Activated naive CD8-positive, alpha-beta T cell treated with anti-CD3 and anti-CD28 coated beads for 36 hours (primary cell): Measurements from ENCODE around the gene SLC39A7. TPM values are rescaled to one million over a fixed set of nuclear protein-coding genes. Genes with fewer than 3 reads are reported as not detected.
"Not testable (repeated sequence)": the region's sequence is repeated elsewhere in the genome, so short reads cannot be mapped to it uniquely, and the experiment has no call there.

ENCODE experiments used
- DNase-seq: peaks from one replicate; pipeline ENCODE4 v3.0.0; 2021
- H3K27ac Mint-ChIP-seq: one replicate; pipeline ENCODE4 v1.8.0; 2022; ENCODE audit warnings: mild to moderate bottlenecking, moderate library complexity, mixed read lengths
- H3K27me3 Mint-ChIP-seq: one replicate; pipeline ENCODE4 v1.8.0; 2022; ENCODE audit warnings: mild to moderate bottlenecking, mixed read lengths
- H3K36me3 Mint-ChIP-seq: one replicate; pipeline ENCODE4 v1.8.0; 2021; ENCODE audit warnings: mild to moderate bottlenecking, mixed read lengths
- H3K4me1 Mint-ChIP-seq: one replicate; pipeline ENCODE4 v1.8.0; 2021; ENCODE audit warnings: mixed read lengths
- H3K4me3 Mint-ChIP-seq: one replicate; pipeline ENCODE4 v1.8.0; 2022; ENCODE audit warnings: mild to moderate bottlenecking, moderate library complexity, mixed read lengths
- H3K9me3 Mint-ChIP-seq: one replicate; pipeline ENCODE4 v1.8.0; 2022; ENCODE audit warnings: mixed read lengths
- total RNA-seq, 2 experiments: library from RNA; stranded (reverse); gene quantifications; one replicate each; pipeline ENCODE4 v1.2.3, GENCODE V29; 2021

SLC39A7 gene
- total RNA-seq, 2 experiments from 2014 or later: 51.0 to 55.6 TPM

DNA sequence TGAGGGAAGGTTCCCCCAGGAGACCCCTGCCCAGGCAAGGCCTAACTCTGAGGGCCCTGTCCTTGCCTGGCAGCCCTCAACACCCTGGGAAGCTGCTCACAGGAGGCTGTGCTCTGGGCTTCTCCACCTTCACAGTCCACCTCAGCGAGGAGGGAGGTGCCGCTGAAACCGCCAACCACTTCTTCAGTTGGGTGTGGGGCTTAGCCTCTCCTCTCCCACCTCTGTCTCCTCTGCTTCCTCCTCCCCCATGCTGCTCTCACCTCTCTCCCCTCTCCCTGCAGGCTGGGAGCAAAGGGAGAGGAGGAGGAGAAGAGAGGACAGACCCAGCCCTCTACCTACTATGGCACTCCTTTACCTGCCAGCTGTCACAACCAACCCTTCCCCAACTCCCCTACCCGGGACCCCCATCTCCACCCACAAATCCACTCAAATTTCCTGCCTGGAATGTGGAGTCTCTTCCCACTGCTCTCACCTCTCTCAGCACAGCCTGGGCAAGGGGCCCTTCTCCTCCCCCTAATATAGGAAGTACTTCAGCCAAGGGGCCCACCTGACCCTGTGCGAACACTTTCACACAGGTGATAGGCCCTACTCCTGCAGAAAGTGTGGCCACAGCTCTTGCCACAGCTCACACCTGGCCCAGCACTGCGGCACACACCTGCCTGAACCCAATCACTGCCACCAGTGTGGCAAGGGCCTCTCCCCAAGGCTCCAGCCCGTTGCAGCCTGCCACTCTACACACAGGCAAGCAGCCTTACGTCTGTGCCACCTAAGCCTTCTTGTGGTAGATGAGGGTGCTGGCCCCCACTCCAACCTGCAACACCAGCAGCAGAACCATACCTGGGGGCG, 14.8 kb downstream of the SLC39A7 start:
- Mint-ChIP-seq H3K4me1 (peaks cover 38% of the 10 kb centered on the region), H3K36me3 (peaks cover 5% of the 10 kb centered on the region), H3K4me3 (peak overlapping the region; percentile 43), H3K27ac (peak overlapping the region; percentile 58), H3K9me3 (no peaks in the 10 kb centered on the region), H3K27me3 (peaks cover 9% of the 10 kb centered on the region)
- DNase-seq: no peak

GRCh38 chr6:33216117-33216649, 15.5 kb downstream of the SLC39A7 start:
- Mint-ChIP-seq H3K36me3 (peaks cover 2% of the 10 kb centered on the region), H3K27ac (peak overlapping the region; percentile 15), H3K9me3 (no peaks in the 10 kb centered on the region), H3K4me1 (peaks cover 38% of the 10 kb centered on the region), H3K27me3 (peaks cover 9% of the 10 kb centered on the region), H3K4me3 (no peak overlapping the region)
- DNase-seq: no peak

DNA sequence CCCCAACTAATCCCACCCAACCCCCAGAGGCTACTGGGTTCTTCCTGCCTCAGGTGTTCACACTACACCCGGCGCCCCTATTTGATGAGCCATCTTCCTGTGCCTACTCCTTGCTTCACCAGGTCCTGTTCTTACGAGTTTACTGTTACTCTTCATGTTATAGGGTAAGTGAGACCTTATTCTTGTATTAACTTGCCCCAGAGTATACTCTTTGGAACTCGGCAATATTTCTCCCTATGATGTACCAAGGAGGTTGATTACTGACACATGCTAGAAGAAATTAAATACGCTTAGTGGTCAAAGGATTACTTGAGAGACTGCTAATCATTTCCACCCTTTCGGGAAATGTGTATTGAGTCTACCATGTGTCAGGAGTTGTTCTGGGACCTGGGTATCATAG, 16.6 kb downstream of the SLC39A7 start:
- Mint-ChIP-seq H3K36me3 (peaks cover 2% of the 10 kb centered on the region), H3K27me3 (peaks cover 14% of the 10 kb centered on the region), H3K9me3 (no peaks in the 10 kb centered on the region), H3K4me3 (no peak overlapping the region), H3K27ac (no peak overlapping the region), H3K4me1 (peaks cover 38% of the 10 kb centered on the region)
- DNase-seq: no peak

GRCh38 chr6:33217681-33218080, 17.0 kb downstream of the SLC39A7 start:
- Mint-ChIP-seq H3K9me3 (no peaks in the 10 kb centered on the region), H3K36me3 (peaks cover 2% of the 10 kb centered on the region)

DNA sequence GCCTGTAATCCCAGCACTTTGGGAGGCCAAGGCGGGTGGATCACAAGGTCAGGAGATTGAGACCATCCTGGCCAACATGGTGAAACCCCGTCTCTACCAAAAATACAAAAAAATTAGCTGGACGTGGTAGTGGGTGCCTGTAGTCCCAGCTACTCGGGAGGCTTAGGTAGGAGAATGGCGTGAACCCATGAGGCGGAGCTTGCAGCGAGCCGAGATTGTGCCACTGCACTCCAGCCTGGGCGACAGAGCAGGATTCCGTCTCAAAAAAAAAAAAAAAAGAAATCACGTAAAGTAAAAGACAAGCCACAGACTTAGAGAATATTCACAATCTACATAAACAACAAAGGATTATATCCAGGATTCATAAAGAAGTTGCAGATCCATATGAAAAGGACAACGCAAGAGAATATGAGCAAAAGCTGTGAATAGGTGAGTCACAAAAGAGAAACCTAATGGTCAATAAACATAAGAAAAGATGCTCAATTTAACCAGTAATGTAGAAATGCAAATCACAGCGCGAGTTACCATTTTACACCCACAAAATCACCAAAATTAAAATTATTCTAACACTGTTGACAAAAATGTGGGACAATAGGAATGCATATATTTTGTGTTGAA, 25.9 kb downstream of the SLC39A7 start:
- not testable (repeated sequence) for H3K27ac Mint-ChIP-seq, H3K9me3 Mint-ChIP-seq, H3K4me1 Mint-ChIP-seq, H3K4me3 Mint-ChIP-seq, DNase-seq, H3K36me3 Mint-ChIP-seq
- H3K27me3 Mint-ChIP-seq: peaks cover 27% of the 10 kb centered on the region

More at GRCh38 chr6:33217681-33218080, 17.0 kb downstream of the SLC39A7 start:
- Mint-ChIP-seq H3K27me3 (peaks cover 18% of the 10 kb centered on the region), H3K27ac (no peak overlapping the region), H3K4me1 (peaks cover 35% of the 10 kb centered on the region), H3K4me3 (no peak overlapping the region)
- DNase-seq: no peak

GRCh38 chr6:33235221-33235634, 34.6 kb downstream of the SLC39A7 start:
- Mint-ChIP-seq H3K9me3 (no peaks in the 10 kb centered on the region), H3K36me3 (no peaks in the 10 kb centered on the region), H3K4me1 (no peaks in the 10 kb centered on the region), H3K27ac (no peak overlapping the region), H3K27me3 (peaks cover 12% of the 10 kb centered on the region), H3K4me3 (no peak overlapping the region)
- DNase-seq: no peak

DNA sequence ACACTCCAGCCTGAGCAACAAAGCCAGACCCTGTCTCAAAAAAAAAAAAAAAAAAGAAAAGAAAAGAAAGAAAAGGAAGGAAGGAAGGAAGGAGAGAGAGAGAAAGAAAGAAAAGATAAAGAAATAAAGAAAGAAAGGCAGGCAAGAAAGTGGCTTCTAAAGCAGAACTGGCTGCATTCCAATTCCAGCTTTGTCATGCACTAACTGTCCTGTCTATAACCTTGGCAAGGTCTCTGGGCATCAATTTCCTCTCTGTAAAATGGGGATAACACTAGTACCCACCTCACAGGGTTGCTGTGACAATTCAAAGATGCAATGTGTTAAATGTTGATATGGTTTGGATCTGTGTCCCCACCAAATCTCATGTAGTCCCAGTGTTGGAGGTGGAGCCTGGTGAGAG, 35.7 kb downstream of the SLC39A7 start:
- H3K27ac Mint-ChIP-seq: no peak overlapping the region
- H3K27me3 Mint-ChIP-seq: peaks cover 12% of the 10 kb centered on the region
- H3K4me3 Mint-ChIP-seq: no peak overlapping the region
- no peaks in the 10 kb centered on the region for H3K36me3 Mint-ChIP-seq
- H3K4me1 Mint-ChIP-seq: no peaks in the 10 kb centered on the region
- DNase-seq: no peak
- no peaks in the 10 kb centered on the region for H3K9me3 Mint-ChIP-seq

DNA sequence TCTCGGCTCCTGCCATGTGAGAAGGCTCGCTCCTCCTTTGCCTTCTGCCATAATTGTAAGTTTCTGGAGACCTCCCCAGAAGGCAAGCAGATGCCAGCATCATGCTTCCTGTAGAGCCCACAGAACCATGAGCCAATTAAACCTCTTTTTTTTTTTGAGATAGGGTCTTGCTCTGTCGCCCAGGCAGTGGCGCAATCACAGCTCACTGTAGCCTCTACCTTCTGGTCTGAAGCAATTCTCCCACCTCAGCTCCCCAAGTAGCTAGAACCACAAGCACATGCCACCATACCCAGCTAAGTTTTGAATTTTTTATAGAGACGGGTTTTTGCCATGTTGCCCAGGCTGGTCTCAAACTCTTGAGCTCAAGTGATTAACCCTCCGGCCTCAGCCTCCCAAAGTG, 36.2 kb downstream of the SLC39A7 start:
- no peaks in the 10 kb centered on the region for H3K9me3 Mint-ChIP-seq
- H3K36me3 Mint-ChIP-seq: no peaks in the 10 kb centered on the region
- no peak overlapping the region for H3K4me3 Mint-ChIP-seq
- DNase-seq: no peak
- H3K27ac Mint-ChIP-seq: no peak overlapping the region
- H3K4me1 Mint-ChIP-seq: peaks cover 2% of the 10 kb centered on the region
- peaks cover 12% of the 10 kb centered on the region for H3K27me3 Mint-ChIP-seq

DNA sequence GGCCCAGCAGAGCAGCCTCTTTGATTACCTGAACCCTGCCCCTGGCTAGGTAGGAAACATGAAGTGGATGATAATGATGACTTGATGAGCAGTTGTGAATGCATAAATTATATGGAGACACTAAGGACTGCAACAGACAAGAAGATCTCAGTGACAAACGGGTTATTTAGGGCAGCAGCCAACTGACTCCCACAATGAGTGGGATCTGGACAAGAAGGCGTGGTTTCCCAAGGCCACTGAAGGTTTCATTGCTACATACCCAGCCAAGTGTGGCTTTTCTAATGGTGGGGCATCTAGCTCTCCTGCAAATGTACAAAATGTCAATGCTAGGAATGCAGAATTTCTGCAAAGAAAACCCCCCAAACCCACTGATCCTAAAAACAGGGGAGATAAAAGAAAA, 37.1 kb downstream of the SLC39A7 start:
- H3K4me3 Mint-ChIP-seq: no peak overlapping the region
- no peaks in the 10 kb centered on the region for H3K9me3 Mint-ChIP-seq

GRCh38 chr6:33241968-33242367, 41.3 kb downstream of the SLC39A7 start:
- no peaks in the 10 kb centered on the region for H3K36me3 Mint-ChIP-seq
- H3K9me3 Mint-ChIP-seq: no peaks in the 10 kb centered on the region
- H3K4me1 Mint-ChIP-seq: peaks cover 12% of the 10 kb centered on the region
- DNase-seq: no peak
- H3K27ac Mint-ChIP-seq: peak overlapping the region; percentile 22
- peaks cover 4% of the 10 kb centered on the region for H3K27me3 Mint-ChIP-seq
- H3K4me3 Mint-ChIP-seq: no peak overlapping the region

More for the DNA sequence above, 37.1 kb downstream of the SLC39A7 start:
- DNase-seq: no peak
- H3K36me3 Mint-ChIP-seq: no peaks in the 10 kb centered on the region
- H3K4me1 Mint-ChIP-seq: peaks cover 8% of the 10 kb centered on the region
- peaks cover 11% of the 10 kb centered on the region for H3K27me3 Mint-ChIP-seq
- no peak overlapping the region for H3K27ac Mint-ChIP-seq

DNA sequence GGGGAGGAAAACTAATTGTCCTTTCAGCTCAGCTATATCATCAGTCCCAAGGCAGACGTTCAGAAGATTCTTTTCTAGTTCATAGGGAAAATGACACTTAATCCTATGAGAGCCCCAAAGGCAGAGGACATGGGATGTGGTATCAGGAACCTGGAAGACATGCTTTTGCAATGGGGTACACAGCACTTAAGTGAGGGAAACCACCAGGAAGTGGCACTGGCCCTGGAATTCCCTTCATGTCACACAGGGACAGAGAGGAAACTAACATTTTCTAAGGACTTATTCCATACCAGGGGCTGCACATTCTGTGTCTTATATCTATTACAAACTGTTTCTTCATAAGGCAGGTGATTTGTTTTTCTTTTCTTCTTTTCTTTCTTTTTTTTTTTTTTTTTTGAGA, 42.8 kb downstream of the SLC39A7 start:
- DNase-seq: no peak
- Mint-ChIP-seq H3K4me1 (peaks cover 16% of the 10 kb centered on the region), H3K36me3 (no peaks in the 10 kb centered on the region), H3K9me3 (no peaks in the 10 kb centered on the region), H3K4me3 (no peak overlapping the region), H3K27me3 (peaks cover 4% of the 10 kb centered on the region), H3K27ac (no peak overlapping the region)

DNA sequence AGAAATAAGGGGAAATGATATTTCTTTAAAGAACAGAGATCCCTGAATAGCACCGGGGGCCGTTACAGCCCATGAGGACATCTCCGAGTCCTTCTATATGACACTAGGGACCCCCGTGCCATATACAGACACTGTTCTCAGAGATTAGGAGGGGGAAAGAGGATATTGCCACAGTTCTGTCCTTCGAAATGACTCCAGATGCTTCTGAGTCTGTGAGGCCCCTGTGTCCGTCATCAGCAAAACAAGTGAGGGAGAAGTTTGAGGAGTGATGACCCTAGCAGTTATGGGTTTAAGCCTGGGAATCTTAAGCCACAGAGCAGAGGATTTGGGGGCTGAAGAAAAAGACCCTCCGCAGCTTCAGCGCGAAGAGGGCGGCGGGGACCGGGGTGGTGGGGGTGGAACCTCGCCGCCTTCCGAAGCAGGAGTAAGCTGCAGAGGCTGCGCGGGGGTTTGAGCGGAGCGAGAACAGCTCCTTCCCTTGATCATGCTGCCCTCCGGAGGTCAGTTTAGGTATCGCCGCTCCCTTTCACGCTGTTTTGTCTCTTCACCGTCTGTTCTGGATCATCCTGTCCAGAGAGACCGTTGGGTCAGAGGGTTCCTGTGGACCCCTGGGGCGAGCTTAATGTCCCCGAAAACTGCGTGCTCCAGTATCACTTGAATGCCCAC, 47.4 kb downstream of the SLC39A7 start:
- Mint-ChIP-seq H3K9me3 (no peaks in the 10 kb centered on the region), H3K36me3 (peaks cover 23% of the 10 kb centered on the region), H3K27ac (peak overlapping the region; percentile 96), H3K27me3 (no peaks in the 10 kb centered on the region), H3K4me3 (peak overlapping the region; percentile 90), H3K4me1 (peaks cover 38% of the 10 kb centered on the region)
- peak; percentile 87 for DNase-seq

- no peak for DNase-seq
- peak overlapping the region; percentile 96 for H3K27ac Mint-ChIP-seq
- no peaks in the 10 kb centered on the region for H3K9me3 Mint-ChIP-seq
- H3K4me3 Mint-ChIP-seq: peak overlapping the region; percentile 90
- peaks cover 23% of the 10 kb centered on the region for H3K36me3 Mint-ChIP-seq
- H3K4me1 Mint-ChIP-seq: peaks cover 35% of the 10 kb centered on the region
- no peaks in the 10 kb centered on the region for H3K27me3 Mint-ChIP-seq
These were observed 47.9 kb downstream of the SLC39A7 start for GRCh38 chr6:33248643-33248931.

DNA sequence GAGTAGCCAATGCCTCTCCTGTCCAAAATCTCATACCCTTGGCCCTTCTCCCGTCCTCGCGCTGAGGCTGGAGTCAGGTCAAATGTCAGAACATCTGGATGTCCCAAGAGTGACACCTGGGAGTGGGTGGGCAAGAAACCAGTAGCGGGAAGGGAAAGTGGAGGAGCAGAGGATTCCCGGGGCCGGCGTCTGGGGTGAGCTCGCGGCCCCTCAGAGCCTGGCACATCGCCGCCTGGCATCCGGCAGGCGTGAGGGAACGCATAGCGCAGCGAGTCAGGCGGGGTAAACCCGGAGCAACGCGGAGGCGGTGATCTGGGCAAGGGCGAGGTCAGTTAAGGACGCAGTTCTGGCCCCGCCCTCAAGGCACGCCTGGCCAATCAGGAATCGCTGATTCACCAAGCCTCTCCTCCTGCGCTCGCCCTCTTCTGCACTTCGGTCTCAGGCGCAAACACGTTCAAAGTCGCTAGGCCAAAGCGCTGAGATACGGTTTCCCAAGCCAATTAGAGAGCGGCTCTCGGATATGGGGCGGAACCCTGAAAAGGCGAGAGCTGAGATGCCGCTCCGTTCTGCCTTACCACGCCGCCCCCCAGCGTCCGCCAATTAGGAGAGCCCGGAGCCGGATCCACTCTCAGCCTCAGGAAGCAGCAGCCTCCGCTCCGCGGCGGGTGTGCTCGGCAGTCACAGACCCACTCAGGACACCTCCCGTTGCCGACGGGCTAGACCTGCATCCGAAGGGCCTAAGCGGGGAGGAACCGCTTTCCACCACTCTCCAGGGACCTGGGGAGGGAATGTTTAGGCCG, 48.5 kb downstream of the SLC39A7 start:
- peak overlapping the region; percentile 90 for H3K4me3 Mint-ChIP-seq
- H3K4me1 Mint-ChIP-seq: peaks cover 35% of the 10 kb centered on the region
- DNase-seq: peak; percentile 97
- peaks cover 23% of the 10 kb centered on the region for H3K36me3 Mint-ChIP-seq
- H3K9me3 Mint-ChIP-seq: no peaks in the 10 kb centered on the region
- H3K27me3 Mint-ChIP-seq: no peaks in the 10 kb centered on the region
- peak overlapping the region; percentile 96 for H3K27ac Mint-ChIP-seq
